ENCODE data around the gene KCNH3.
"Not testable (repeated sequence)": the region's sequence is repeated elsewhere in the genome, so short reads cannot be mapped to it uniquely, and the experiment has no call there.

Gene KCNH3

DNA sequence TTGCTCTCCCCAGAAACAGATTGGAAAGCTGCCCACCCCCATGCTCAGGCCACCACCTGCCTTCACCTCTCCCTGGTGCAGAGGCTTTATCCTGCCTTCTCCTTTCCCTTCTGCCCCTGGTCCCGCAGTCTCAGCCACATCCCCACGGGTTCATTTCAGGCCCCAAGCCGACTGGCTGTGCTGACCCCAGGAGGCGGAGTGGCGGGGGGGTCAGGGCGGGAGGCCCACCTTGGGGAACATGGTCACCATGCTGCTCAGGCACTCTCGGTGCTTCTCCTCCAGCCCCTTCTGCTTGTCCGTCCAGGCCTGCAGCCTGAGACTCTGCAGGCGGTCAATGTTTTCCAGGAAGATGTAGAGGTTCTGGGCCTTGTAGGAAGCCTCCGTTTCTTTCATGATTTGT is 59.7 kb downstream of the KCNH3 start:
- no peak for DNase-seq

GRCh38 chr12:49599961-49600360 is 61.1 kb downstream of the KCNH3 start:
- no peak for DNase-seq

- no peak for DNase-seq
Observed at GRCh38 chr12:49603721-49604120, 64.9 kb downstream of the KCNH3 start.

DNA sequence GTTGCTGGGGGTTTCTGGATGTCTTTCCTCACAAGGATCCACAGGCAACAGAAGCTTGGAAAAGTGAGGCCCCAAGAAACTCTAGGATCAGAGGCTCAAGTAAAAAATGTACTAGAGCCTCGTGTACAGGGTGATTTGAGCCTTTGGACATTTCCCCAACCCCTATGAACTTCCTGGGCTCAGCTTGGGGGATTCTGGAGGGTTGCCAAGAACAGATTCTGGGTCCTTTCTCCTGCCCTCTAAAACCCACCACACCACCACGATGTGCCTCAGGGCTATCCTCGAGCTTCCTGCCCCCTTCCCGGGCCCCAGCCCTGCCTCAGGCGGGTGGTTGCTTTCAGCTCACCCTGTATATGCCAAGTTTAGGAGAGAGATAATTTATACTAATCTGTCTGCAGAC is 66.0 kb downstream of the KCNH3 start:
- DNase-seq: no peak

DNA sequence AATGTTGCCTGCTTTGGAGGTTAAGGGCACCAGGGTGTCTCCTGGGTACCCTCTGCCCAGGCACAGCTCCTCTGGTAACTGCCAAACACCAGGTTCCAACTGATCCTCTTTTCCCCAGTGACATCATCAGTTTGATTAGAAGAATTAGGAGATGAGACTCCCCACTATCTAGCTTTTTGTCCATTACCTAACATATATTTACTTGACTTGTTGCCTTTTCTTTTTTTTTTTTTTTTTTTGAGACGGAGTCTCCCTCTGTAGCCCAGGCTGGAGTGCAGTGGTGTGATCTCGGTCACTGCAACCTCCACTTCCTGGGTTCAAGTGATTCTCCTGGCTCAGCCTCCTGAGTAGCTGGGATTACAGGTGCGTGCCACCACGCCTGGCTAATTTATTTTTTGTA is 66.7 kb downstream of the KCNH3 start, which contains the start of gene FAM186B:
Gene FAM186B, minus strand, starts transcription at position 101 of the 400 bp plus-strand sequence. CDS start 162 bp downstream, outside the sequence.
- DNase-seq: not testable (repeated sequence)

Measured in hematopoietic multipotent progenitor cell treated with erythropoietin and hydrocortisone succinate and interleukin-3 and kit ligand, for 4 days (in vitro differentiated cells).